Measurements from ENCODE around the gene ARHGAP12.

The ARHGAP12 gene

DNA sequence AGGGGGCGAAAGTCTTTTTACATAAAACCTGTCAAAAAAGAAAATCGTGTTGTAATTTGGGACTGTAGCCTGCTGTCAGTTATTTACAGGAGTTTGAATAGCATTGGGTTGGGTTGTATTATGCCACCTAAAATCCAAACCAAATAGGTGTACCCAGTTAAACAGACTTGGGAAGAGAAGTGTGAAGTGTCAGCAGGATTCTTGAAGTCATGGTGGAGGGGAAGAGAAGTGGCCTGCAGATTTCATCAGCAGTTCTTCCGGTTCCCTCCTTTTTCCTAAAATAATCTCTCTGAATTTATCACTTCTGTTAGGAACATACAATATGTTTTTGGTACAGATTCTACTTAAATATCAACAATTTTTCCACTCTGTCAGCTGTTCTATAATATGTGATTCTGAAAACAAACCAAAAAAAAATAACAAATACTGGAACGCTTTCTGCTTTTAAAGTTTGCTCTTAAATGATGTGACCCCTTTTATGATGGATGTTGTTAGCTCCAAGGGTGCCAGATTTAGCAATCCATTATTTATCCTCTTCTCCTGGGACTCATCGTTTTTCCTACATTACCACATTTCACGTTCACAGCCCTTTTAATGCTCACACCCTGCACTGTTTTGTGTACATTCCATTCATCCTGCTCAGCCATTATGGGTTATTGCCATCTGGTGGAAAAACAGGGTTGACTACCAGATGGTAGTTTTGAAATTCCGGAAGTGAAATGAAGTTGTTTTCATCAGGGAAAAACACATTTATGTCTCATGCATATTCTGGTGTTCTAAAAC is 18.7 kb upstream of the ARHGAP12 start:
- TF ChIP-seq, protein P1, sequence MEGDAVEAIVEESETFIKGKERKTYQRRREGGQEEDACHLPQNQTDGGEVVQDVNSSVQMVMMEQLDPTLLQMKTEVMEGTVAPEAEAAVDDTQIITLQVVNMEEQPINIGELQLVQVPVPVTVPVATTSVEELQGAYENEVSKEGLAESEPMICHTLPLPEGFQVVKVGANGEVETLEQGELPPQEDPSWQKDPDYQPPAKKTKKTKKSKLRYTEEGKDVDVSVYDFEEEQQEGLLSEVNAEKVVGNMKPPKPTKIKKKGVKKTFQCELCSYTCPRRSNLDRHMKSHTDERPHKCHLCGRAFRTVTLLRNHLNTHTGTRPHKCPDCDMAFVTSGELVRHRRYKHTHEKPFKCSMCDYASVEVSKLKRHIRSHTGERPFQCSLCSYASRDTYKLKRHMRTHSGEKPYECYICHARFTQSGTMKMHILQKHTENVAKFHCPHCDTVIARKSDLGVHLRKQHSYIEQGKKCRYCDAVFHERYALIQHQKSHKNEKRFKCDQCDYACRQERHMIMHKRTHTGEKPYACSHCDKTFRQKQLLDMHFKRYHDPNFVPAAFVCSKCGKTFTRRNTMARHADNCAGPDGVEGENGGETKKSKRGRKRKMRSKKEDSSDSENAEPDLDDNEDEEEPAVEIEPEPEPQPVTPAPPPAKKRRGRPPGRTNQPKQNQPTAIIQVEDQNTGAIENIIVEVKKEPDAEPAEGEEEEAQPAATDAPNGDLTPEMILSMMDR (conservative IDR thresholded peaks at IDR 0.05; ENCODE audit: low read length) = 0 out of 2 replicates have a peak, but pooled peaks have one; percentile 22
- peak; percentile 96 for DNase-seq (ENCODE audit: low read depth)

DNA sequence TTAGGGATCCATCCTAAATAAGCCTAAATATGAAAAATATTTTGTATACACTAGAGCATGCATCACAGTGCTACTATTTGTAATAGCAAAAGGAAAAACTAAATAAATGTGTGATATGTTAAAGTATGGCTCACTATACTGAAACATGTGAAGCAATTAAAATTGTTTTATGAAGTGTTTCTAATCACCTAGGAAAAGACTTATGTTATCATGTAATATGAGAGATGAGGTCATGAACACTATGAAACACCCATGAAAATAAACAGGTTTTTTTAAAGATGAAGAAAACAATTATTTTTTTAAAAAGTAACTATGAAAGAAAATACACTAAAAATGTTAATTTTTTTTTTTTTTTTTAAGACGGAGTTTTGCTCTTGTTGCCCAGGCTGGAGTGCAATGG is 16.8 kb upstream of the ARHGAP12 start:
- no peak overlapping the region for H3K4me3 ChIP-seq (ENCODE audit: low read length)
- TF ChIP-seq, protein P1 (conservative IDR thresholded peaks at IDR 0.05; ENCODE audit: low read length) = no peak
- no peak for DNase-seq (ENCODE audit: low read depth)

More for the DNA sequence above, 18.7 kb upstream of the ARHGAP12 start:
- H3K4me3 ChIP-seq (ENCODE audit: low read length) = peak overlapping the region; percentile 8; the same call in 1 of the 2 replicates

DNA sequence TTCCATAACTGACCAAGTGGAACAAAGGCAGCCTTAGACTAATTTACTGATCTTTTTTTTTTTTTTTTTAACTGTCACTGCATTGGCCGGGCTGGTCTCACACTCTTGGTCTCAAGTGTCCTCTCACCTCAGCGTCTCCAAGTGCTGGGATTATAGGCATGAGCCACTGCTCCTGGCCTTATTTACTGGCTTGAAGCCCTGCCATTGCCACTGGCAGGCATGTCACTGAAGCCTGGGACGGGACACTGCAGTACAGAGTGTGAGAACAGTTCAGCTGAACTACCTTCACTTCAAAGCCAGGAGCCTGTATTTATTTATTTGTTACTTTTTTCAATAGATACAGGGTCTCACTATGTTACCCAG is 15.4 kb upstream of the ARHGAP12 start:
- no peak overlapping the region for H3K4me3 ChIP-seq (ENCODE audit: low read length)
- TF ChIP-seq, protein P1 (conservative IDR thresholded peaks at IDR 0.05; ENCODE audit: low read length) = no peak

DNA sequence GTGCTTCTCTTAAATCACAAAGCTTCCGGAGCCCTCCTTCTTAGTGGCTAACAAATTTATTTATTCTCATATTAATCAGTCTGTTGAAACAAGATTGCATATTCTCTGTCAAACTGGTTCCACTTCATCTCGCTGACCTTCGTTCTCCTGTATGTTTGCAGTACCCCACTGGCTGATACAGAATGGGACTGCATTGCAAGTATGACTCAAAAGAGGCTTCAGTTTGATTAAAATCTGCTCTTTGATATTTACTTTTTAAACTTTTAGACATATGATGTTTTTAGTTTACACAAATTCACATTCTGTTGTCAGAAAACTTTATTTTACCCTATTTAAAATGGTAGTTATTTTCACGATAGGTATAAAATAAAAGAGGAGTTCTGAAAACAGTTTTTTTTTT is 14.3 kb upstream of the ARHGAP12 start:
- H3K4me3 ChIP-seq (ENCODE audit: low read length) = no peak overlapping the region
- TF ChIP-seq, protein P1 (conservative IDR thresholded peaks at IDR 0.05; ENCODE audit: low read length) = no peak
- no peak for DNase-seq (ENCODE audit: low read depth)

More for the DNA sequence above, 15.4 kb upstream of the ARHGAP12 start:
- no peak for DNase-seq (ENCODE audit: low read depth)

DNA sequence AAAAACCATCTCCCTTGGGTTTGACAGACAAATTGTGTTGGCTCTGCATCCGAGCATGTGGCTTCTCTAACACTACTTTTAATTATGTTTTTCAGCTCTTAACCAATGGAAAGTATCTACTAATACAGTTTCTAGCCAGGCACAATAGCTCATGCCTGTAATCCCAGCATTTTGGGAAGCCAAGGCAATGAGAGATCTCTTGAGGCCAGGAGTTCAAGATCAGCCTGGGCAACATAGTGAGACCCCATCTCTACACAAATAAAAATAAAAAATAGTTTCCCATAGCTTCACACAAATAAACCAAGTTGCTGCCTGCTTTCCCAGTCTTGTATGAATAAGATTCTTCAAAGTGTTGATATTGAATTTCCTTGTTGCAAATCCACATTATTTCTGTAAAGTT is 13.8 kb upstream of the ARHGAP12 start:
- TF ChIP-seq, protein P1 (conservative IDR thresholded peaks at IDR 0.05; ENCODE audit: low read length) = no peak
- no peak for DNase-seq (ENCODE audit: low read depth)
- no peak overlapping the region for H3K4me3 ChIP-seq (ENCODE audit: low read length)

DNA sequence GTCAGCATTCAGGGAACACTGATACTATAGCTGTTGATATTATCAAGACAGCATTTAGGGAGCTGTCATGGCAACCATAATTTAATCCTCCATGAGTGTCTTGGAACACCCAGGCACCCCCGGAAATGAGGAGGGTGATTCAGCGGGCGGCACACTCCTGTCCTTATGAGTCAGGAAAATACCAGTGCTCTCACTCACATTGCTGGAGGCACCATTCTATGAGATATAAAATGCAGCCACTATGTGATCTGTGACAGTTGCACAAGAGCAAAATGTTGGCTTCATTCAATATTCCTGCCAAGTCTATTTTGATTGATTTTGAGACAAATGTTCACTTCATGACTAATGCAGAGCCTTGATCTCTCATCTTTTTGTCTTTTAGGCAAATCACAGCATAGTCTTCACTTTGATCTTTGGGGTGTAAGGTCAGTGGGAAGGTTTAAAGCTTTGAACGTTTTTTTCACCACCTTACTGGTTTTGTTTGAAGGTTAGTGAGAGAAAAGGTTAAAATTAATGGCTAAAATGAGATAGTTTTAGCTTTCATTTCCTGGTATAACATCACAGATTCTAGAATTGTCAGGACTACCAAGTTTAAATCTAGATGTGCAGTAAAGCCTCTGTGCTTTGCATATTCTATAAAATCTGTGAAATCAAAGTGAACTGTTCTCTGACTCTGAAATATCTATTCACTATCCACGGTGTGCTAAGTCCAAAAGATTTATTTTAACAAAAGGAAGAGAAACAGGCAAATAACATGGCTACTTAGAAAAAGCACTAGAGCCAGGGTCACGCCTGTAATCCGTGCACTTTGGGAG is 12.4 kb upstream of the ARHGAP12 start:
- TF ChIP-seq, protein P1 (conservative IDR thresholded peaks at IDR 0.05; ENCODE audit: low read length) = no peak
- no peak overlapping the region for H3K4me3 ChIP-seq (ENCODE audit: low read length)

More for the DNA sequence above, 12.4 kb upstream of the ARHGAP12 start:
- DNase-seq (ENCODE audit: low read depth) = peak; percentile 94
